Measurements from ENCODE around the gene SDHA.

GRCh38 chr5:184471-184870 is 33.6 kb upstream of the SDHA start:
- TF ChIP-seq CTCF (IDR thresholded peaks at IDR 0.05) (no peak), POLR2A (IDR thresholded peaks at IDR 0.05) (no peak)

Measured in lower leg skin (tissue), 3 donors.